ENCODE results near the gene MXD4.
A peak's percentile ranks its signal among the peaks of the same experiment; 100 is the strongest.

Gene MXD4, protein sequence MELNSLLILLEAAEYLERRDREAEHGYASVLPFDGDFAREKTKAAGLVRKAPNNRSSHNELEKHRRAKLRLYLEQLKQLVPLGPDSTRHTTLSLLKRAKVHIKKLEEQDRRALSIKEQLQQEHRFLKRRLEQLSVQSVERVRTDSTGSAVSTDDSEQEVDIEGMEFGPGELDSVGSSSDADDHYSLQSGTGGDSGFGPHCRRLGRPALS

DNA sequence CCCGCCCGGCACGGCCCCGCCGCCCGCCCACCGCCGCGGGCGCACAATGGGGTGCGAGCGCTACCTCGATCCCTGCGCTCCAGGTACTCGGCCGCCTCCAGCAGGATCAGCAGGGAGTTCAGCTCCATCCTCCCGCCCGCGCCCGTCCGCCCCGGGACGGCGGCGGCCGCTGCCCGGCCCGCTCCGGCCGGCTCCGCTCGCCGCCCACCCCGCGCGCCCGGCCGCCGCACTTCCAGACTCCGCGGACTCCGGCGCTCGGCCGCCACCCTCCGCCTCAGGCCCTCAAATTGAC, at the start of gene MXD4:
Gene MXD4 (minus strand): TSS at position 257 of the 292 bp plus-strand sequence. CDS start 129 bp downstream, at position 128.
- DNase-seq = no peak
- peak within 1 kb of the TSS; percentile 86 to 87 for H3K4me3 Mint-ChIP-seq
- H3K9me3 Mint-ChIP-seq = no peaks in the 10 kb centered on the region
- H3K27me3 Mint-ChIP-seq = no peaks in the 10 kb centered on the region
- H3K36me3 Mint-ChIP-seq = no peaks in the 10 kb centered on the region
- peaks cover 11 to 24% of the 10 kb centered on the region in 2 donors for H3K4me1 Mint-ChIP-seq
- ATAC-seq (replicated peaks) = peak; percentile 0
- H3K27ac Mint-ChIP-seq = peak within 1 kb of the TSS; percentile 90

DNA sequence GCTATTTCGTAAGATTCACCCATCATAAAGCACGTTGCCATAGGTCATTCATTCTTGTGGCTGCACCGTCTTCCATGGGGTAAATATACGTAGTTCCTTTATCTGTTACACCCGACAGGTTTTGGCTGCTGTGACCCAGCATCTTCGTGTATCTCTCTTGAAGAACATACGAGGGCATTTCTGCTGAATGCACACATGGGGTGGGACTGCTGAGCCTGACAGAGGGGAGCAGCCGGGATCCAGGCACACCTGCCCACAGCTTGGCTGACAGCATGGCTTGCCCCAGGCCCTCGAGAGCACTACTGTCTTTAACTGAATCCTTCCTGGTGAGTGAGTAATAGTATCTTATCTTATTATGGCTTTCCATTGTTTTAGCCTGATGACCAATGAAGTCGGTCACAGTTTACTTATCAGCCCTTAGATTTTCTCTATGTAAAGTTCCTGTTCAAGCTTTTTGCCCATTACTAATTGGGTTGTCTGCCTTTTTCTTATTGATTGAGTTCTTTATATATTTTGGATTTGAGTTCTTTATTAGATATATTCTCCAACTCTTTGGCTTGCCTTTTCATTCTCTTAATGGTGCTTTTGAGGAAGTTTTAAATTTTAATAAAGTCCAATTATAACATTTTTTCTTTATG, 45.0 kb upstream of the MXD4 start:
- H3K27ac Mint-ChIP-seq = no peak overlapping the region
- ATAC-seq (replicated peaks) (no peak), DNase-seq (no peak)
- H3K36me3 Mint-ChIP-seq = peaks cover 0 to 3% of the 10 kb centered on the region in 2 donors
- peaks cover 0 to 6% of the 10 kb centered on the region in 2 donors for H3K27me3 Mint-ChIP-seq
- no peak overlapping the region for H3K4me3 Mint-ChIP-seq
- peaks cover 0 to 15% of the 10 kb centered on the region in 2 donors for H3K9me3 Mint-ChIP-seq
- H3K4me1 Mint-ChIP-seq = no peaks in the 10 kb centered on the region

DNA sequence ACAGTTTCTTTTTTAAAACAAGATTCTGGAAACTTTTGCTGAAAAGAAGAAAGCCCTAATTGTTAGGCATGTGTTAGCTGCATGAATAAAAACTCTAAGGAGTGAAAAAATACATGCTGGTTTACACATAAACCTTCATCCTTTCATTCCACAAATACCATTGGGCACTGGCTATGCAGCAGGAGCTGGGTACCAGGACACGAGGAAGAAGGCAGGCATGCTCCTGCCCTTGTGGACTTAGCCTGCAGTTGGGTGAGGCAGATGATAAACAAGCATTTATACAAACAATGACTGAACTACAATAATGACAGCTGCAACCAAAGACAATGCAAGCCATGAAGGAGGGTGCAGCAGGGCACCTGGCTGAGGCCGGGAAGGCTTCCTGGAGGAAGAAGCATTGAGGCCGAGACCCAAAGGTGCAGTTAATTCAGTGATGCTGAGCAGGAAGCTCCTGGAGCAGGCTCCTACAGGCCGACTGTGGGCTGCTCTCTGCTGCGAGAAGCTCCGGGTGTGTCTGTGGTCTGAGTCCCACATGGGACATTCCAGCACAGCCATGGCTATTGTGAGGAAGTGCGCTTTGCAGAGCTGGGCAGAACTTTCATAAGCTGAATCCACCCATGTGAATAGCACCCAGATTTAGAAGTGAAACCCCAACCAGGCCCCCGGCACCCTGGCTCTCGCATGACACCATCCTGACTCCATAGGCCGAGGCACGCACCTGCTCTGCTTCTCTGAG, 44.0 kb upstream of the MXD4 start:
- H3K27ac Mint-ChIP-seq = no peak overlapping the region
- H3K9me3 Mint-ChIP-seq = peaks cover 0 to 15% of the 10 kb centered on the region in 2 donors
- ATAC-seq (replicated peaks) (no peak), DNase-seq (no peak)
- no peaks in the 10 kb centered on the region for H3K4me1 Mint-ChIP-seq
- peaks cover 0 to 3% of the 10 kb centered on the region in 2 donors for H3K36me3 Mint-ChIP-seq
- peaks cover 0 to 6% of the 10 kb centered on the region in 2 donors for H3K27me3 Mint-ChIP-seq
- H3K4me3 Mint-ChIP-seq = no peak overlapping the region

GRCh38 chr4:2304877-2305561, 43.1 kb upstream of the MXD4 start:
- Mint-ChIP-seq H3K4me1 (no peaks in the 10 kb centered on the region), H3K36me3 (no peaks in the 10 kb centered on the region), H3K27me3 (peaks cover 0 to 6% of the 10 kb centered on the region in 2 donors), H3K9me3 (peaks cover 0 to 9% of the 10 kb centered on the region in 2 donors), H3K4me3 (no peak overlapping the region), H3K27ac (no peak overlapping the region)
- no peak for ATAC-seq (replicated peaks)
- no peak for DNase-seq

DNA sequence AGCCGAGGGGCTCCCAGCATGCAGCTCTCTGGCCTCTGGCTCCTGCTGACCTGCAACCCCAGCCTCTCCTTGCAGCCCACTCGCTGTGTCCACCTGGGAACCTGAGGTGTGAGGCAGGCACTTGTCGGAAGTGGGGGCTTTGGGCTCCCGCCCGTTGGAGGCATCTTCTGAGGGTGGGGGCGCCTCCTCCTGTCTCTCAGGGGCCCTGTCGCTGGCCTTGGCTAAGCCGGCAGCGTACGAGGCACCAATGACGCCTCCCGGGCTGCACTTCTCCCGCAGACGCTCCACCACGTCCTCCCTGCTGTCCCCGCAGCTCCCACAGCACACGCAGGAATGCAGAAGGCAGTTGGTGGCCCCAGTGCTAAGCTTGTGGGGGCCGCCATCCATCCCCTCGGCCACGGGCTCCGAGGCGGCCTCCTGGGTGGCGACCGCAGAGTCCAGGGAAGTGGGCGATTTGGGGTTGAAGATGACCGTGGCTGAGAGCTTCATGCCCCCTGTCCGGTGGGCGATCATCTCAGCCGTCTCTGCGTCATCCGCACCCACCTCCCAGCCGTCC, 42.5 kb upstream of the MXD4 start:
- Mint-ChIP-seq H3K27me3 (peaks cover 0 to 6% of the 10 kb centered on the region in 2 donors), H3K27ac (no peak overlapping the region), H3K36me3 (no peaks in the 10 kb centered on the region), H3K9me3 (peaks cover 0 to 7% of the 10 kb centered on the region in 2 donors), H3K4me3 (no peak overlapping the region), H3K4me1 (no peaks in the 10 kb centered on the region)
- DNase-seq = no peak
- no peak for ATAC-seq (replicated peaks)

DNA sequence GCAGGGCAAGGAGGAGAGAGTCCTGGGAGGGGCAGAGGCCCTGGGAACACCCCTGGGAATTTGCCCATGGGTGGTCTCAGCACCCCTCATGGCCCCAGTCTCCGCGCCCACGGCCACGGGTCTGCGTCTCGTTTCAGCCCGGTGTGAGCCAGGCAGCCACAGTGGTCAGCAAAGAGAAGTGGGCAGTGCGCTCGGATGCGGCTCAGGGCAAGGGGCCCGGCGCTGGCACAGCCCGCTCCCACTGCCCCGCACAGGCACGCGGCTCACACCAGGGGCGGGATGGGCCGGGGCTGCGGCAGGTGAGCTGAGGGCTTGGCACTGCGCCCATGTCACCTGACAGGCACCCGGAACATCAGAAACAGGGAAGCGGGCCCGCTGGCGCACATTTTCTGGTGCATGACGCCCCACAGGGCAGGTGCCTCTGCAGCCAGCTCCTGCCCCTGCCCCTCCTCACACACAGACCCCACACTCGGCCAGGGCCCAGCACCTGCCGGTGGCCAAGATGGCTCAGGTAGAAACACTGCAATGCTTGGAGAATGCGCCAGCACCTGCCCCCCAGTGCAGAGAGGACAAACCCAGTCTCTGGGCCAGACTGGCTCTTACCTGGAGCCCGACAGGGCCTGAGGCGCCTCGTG, 41.9 kb upstream of the MXD4 start:
- no peak overlapping the region for H3K27ac Mint-ChIP-seq
- peaks cover 0 to 7% of the 10 kb centered on the region in 2 donors for H3K9me3 Mint-ChIP-seq
- ATAC-seq (replicated peaks) (no peak), DNase-seq (no peak)
- H3K4me1 Mint-ChIP-seq = no peaks in the 10 kb centered on the region
- peaks cover 0 to 6% of the 10 kb centered on the region in 2 donors for H3K27me3 Mint-ChIP-seq
- H3K36me3 Mint-ChIP-seq = no peaks in the 10 kb centered on the region
- H3K4me3 Mint-ChIP-seq = no peak overlapping the region

- Mint-ChIP-seq H3K27me3 (peaks cover 0 to 5% of the 10 kb centered on the region in 2 donors), H3K4me1 (no peaks in the 10 kb centered on the region), H3K9me3 (peaks cover 0 to 6% of the 10 kb centered on the region in 2 donors), H3K27ac (no peak overlapping the region), H3K4me3 (no peak overlapping the region), H3K36me3 (no peaks in the 10 kb centered on the region)
- ATAC-seq (replicated peaks) (no peak), DNase-seq (no peak)
Measured at GRCh38 chr4:2303121-2303685, 41.3 kb upstream of the MXD4 start.

- peaks cover 0 to 5% of the 10 kb centered on the region in 2 donors for H3K4me1 Mint-ChIP-seq
- H3K27ac Mint-ChIP-seq = no peak overlapping the region
- no peak for ATAC-seq (replicated peaks)
- peaks cover 0 to 6% of the 10 kb centered on the region in 2 donors for H3K9me3 Mint-ChIP-seq
- H3K4me3 Mint-ChIP-seq = no peak overlapping the region
- DNase-seq = no peak
- H3K36me3 Mint-ChIP-seq = no peaks in the 10 kb centered on the region
- peaks cover 0 to 5% of the 10 kb centered on the region in 2 donors for H3K27me3 Mint-ChIP-seq
Measured at GRCh38 chr4:2302387-2303119, 40.6 kb upstream of the MXD4 start.

GRCh38 chr4:2301806-2302205, 39.9 kb upstream of the MXD4 start:
- H3K36me3 Mint-ChIP-seq = no peaks in the 10 kb centered on the region
- peaks cover 0 to 4% of the 10 kb centered on the region in 2 donors for H3K9me3 Mint-ChIP-seq
- H3K27me3 Mint-ChIP-seq = peaks cover 0 to 9% of the 10 kb centered on the region in 2 donors
- H3K27ac Mint-ChIP-seq = no peak overlapping the region
- H3K4me3 Mint-ChIP-seq = no peak overlapping the region
- ATAC-seq (replicated peaks) = no peak
- DNase-seq = no peak
- peaks cover 0 to 9% of the 10 kb centered on the region in 2 donors for H3K4me1 Mint-ChIP-seq

DNA sequence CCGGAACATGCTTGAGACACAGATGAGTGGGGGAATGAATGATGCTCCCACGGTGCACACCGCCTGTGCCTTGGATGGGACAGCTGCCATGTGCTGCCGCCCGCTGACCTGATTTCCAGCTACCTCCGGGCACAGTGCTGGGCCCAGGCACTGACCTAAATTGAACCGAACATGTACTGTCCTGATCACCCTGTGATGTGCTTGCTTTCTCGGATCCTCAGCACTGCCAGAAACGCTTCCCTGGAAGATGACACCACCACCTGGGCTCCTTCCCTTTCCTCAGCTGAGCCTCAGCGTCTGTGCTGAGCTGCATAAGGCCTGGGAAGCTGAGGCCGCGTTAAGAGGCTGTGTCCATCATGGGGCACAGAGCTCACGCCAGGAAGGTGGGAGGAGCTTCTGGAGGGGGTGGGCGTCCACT, 39.3 kb upstream of the MXD4 start:
- DNase-seq = no peak
- no peak for ATAC-seq (replicated peaks)
- H3K36me3 Mint-ChIP-seq = no peaks in the 10 kb centered on the region
- peaks cover 0 to 1% of the 10 kb centered on the region in 2 donors for H3K9me3 Mint-ChIP-seq
- H3K27me3 Mint-ChIP-seq = peaks cover 0 to 9% of the 10 kb centered on the region in 2 donors
- no peak overlapping the region for H3K4me3 Mint-ChIP-seq
- peaks cover 0 to 9% of the 10 kb centered on the region in 2 donors for H3K4me1 Mint-ChIP-seq
- H3K27ac Mint-ChIP-seq = no peak overlapping the region

GRCh38 chr4:2300431-2301224, 38.7 kb upstream of the MXD4 start:
- Mint-ChIP-seq H3K27me3 (peaks cover 0 to 9% of the 10 kb centered on the region in 2 donors), H3K9me3 (peaks cover 0 to 1% of the 10 kb centered on the region in 2 donors), H3K36me3 (no peaks in the 10 kb centered on the region), H3K4me3 (no peak overlapping the region), H3K27ac (no peak overlapping the region), H3K4me1 (peaks cover 0 to 9% of the 10 kb centered on the region in 2 donors)
- DNase-seq (no peak), ATAC-seq (replicated peaks) (no peak)

GRCh38 chr4:2299794-2300193, 37.9 kb upstream of the MXD4 start:
- Mint-ChIP-seq H3K9me3 (peaks cover 0 to 1% of the 10 kb centered on the region in 2 donors), H3K27ac (no peak overlapping the region), H3K4me3 (no peak overlapping the region), H3K4me1 (peaks cover 0 to 9% of the 10 kb centered on the region in 2 donors), H3K27me3 (peaks cover 0 to 9% of the 10 kb centered on the region in 2 donors), H3K36me3 (no peaks in the 10 kb centered on the region)
- ATAC-seq (replicated peaks) = no peak
- no peak for DNase-seq

Data from stimulated activated naive B cell treated with anti-CD40 and anti-IgM and Interleukin-4, amounts not matched to agents 10 μg/mL and 1 μg/mL and 100 μg/mL, for 72 hours (primary cell).